ENCODE data around the gene MAB21L2. TPM values are rescaled to one million over a fixed set of nuclear protein-coding genes. Genes with fewer than 3 reads are reported as not detected.
A peak's percentile ranks its signal among the peaks of the same experiment; 100 is the strongest.
"Not testable (repeated sequence)": the region's sequence is repeated elsewhere in the genome, so short reads cannot be mapped to it uniquely, and the experiment has no call there.

MAB21L2 gene
- total RNA-seq (not detected), polyA plus RNA-seq (under 1 TPM in 1 of 2 donors, not detected in 1; 0.08 TPM)

- Mint-ChIP-seq H3K27me3 (no peaks in the 10 kb centered on the region), H3K36me3 (peaks cover 57 to 70% of the 10 kb centered on the region in 2 donors), H3K4me1 (peaks cover 0 to 7% (median 5%) of the 10 kb centered on the region in 4 donors), H3K4me3 (no peak within 1 kb of the TSS), H3K27ac (no peak within 1 kb of the TSS), H3K9me3 (peaks cover 0 to 7% (median 0%) of the 10 kb centered on the region in 8 donors)
- Histone ChIP-seq H3K4me3 (ENCODE audit: low read length in 2 of 2) (no peak within 1 kb of the TSS), H3K4me1 (ENCODE audit: insufficient read depth, low read length) (no peaks in the 10 kb centered on the region), H3K27me3 (ENCODE audit: insufficient read depth, low read length) (no peaks in the 10 kb centered on the region), H3K9me3 (ENCODE audit: control insufficient read depth in 1 of 2, low read length in 2 of 2) (no peaks in the 10 kb centered on the region), H3K36me3 (ENCODE audit: insufficient read depth, low read length) (peaks cover 8% of the 10 kb centered on the region), H3K27ac (ENCODE audit: low read depth, low read length) (no peak within 1 kb of the TSS)
- intact Hi-C loops (cut with micrococcal nuclease) = no loop called here
- ChIA-PET CTCF (ENCODE audit: partially characterized antibody) (no interaction called here), POLR2A (ENCODE audit: partially characterized antibody) (no interaction called here)
- no peak for DNase-seq
Measured at GRCh38 chr4:150582146-150582872, at the start of gene MAB21L2. Gene MAB21L2, plus strand, starts transcription at chr4:150582151. Its CDS starts 879 bp downstream, at chr4:150583030.

- H3K36me3 ChIP-seq (ENCODE audit: insufficient read depth, low read length) = no peaks in the 10 kb centered on the region
- H3K4me3 Mint-ChIP-seq = no peak overlapping the region
- peaks cover 0 to 2% (median 0%) of the 10 kb centered on the region in 8 donors for H3K9me3 Mint-ChIP-seq
- no peaks in the 10 kb centered on the region for H3K27me3 ChIP-seq (ENCODE audit: insufficient read depth, low read length)
- H3K4me3 ChIP-seq (ENCODE audit: low read length in 2 of 2) = no peak overlapping the region
- no peaks in the 10 kb centered on the region for H3K27me3 Mint-ChIP-seq
- H3K4me1 ChIP-seq (ENCODE audit: insufficient read depth, low read length) = no peaks in the 10 kb centered on the region
- ChIA-PET POLR2A (ENCODE audit: partially characterized antibody) (no interaction called here), CTCF (ENCODE audit: partially characterized antibody) (interaction anchor here (1.3 kb wide), 1 partner anchor 8 kb away, joined by 3 read pairs; no protein-coding TSS in a partner anchor)
- DNase-seq = no peak
- H3K4me1 Mint-ChIP-seq = peaks cover 0 to 6% (median 0%) of the 10 kb centered on the region in 4 donors
- intact Hi-C loops (cut with micrococcal nuclease) = no loop called here
- no peaks in the 10 kb centered on the region for H3K9me3 ChIP-seq (ENCODE audit: control insufficient read depth in 1 of 2, low read length in 2 of 2)
- H3K36me3 Mint-ChIP-seq = peaks cover 4 to 20% of the 10 kb centered on the region in 2 donors
- no peak overlapping the region for H3K27ac Mint-ChIP-seq
- H3K27ac ChIP-seq (ENCODE audit: low read depth, low read length) = no peak overlapping the region
Measured at GRCh38 chr4:150533673-150534072, 48.3 kb upstream of the MAB21L2 start.

DNA sequence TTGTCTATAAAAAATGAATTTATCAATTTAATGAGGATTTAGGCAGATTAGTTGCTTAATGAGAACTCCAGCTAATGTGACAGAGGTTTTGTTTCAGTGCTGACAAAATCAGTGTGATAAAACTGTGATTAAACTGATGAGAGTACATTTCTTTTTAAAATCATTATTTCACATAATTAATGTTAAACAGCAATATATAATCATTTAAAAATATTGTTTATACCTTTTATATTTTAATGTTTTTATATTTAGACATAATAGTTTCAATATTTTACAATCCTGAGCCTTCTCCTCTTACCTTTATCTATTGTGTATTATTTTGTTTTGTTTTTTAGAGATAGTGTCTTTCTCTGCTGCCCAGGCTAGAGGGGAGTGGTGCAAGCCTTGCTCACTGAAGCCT is 47.1 kb upstream of the MAB21L2 start:
- no peaks in the 10 kb centered on the region for H3K9me3 ChIP-seq (ENCODE audit: control insufficient read depth in 1 of 2, low read length in 2 of 2)
- no peak for DNase-seq
- no peak overlapping the region for H3K27ac ChIP-seq (ENCODE audit: low read depth, low read length)
- CTCF ChIA-PET (ENCODE audit: partially characterized antibody) = no interaction called here
- POLR2A ChIA-PET (ENCODE audit: partially characterized antibody) = no interaction called here
- Mint-ChIP-seq H3K27ac (peak overlapping the region in 1 of 7 donors; percentile 69), H3K27me3 (no peaks in the 10 kb centered on the region), H3K4me1 (peaks cover 0 to 8% (median 0%) of the 10 kb centered on the region in 4 donors), H3K4me3 (no peak overlapping the region), H3K9me3 (peaks cover 0 to 2% (median 0%) of the 10 kb centered on the region in 8 donors), H3K36me3 (peaks cover 4 to 24% of the 10 kb centered on the region in 2 donors)
- no peaks in the 10 kb centered on the region for H3K36me3 ChIP-seq (ENCODE audit: insufficient read depth, low read length)
- no peaks in the 10 kb centered on the region for H3K27me3 ChIP-seq (ENCODE audit: insufficient read depth, low read length)
- no peak overlapping the region for H3K4me3 ChIP-seq (ENCODE audit: low read length in 2 of 2)
- no peaks in the 10 kb centered on the region for H3K4me1 ChIP-seq (ENCODE audit: insufficient read depth, low read length)
- intact Hi-C loops (cut with micrococcal nuclease) = no loop called here

GRCh38 chr4:150537911-150538310 is 44.0 kb upstream of the MAB21L2 start:
- H3K27ac ChIP-seq (ENCODE audit: low read depth, low read length); H3K9me3 Mint-ChIP-seq; H3K4me1 Mint-ChIP-seq; H3K27me3 Mint-ChIP-seq; DNase-seq; H3K27ac Mint-ChIP-seq; H3K4me1 ChIP-seq (ENCODE audit: insufficient read depth, low read length); H3K27me3 ChIP-seq (ENCODE audit: insufficient read depth, low read length); H3K36me3 ChIP-seq (ENCODE audit: insufficient read depth, low read length); H3K4me3 ChIP-seq (ENCODE audit: low read length in 2 of 2); H3K4me3 Mint-ChIP-seq; H3K9me3 ChIP-seq (ENCODE audit: control insufficient read depth in 1 of 2, low read length in 2 of 2); CTCF ChIA-PET (ENCODE audit: partially characterized antibody); POLR2A ChIA-PET (ENCODE audit: partially characterized antibody); intact Hi-C loops (cut with micrococcal nuclease): not testable (repeated sequence)
- H3K36me3 Mint-ChIP-seq = peaks cover 0 to 13% of the 10 kb centered on the region in 2 donors

DNA sequence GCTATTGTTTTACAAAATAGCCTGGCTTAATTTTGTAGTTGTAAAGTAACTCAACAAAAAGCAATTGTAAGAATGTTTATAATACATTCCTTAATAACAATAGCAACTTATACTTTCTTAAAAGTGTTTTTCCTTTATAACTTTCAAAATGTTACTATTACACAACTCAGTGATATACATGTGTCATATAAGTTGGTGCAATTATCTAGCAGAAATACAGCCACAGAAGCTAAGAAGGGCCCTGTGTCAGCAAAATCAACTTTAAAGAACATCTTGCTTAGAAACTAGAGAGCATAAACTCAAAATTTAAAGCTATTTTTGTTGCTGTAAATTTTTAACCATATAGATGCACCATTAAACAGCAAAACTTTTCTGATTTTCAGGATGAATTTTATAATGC is 41.4 kb upstream of the MAB21L2 start:
- intact Hi-C loops (cut with micrococcal nuclease) = no loop called here
- H3K27ac ChIP-seq (ENCODE audit: low read depth, low read length) = no peak overlapping the region
- peaks cover 0 to 8% (median 4%) of the 10 kb centered on the region in 4 donors for H3K4me1 Mint-ChIP-seq

GRCh38 chr4:150540959-150541360 is 41.0 kb upstream of the MAB21L2 start:
- no peaks in the 10 kb centered on the region for H3K27me3 Mint-ChIP-seq
- POLR2A ChIA-PET (ENCODE audit: partially characterized antibody) = no interaction called here
- no peak overlapping the region for H3K4me3 ChIP-seq (ENCODE audit: low read length in 2 of 2)
- H3K27ac Mint-ChIP-seq = no peak overlapping the region
- H3K27me3 ChIP-seq (ENCODE audit: insufficient read depth, low read length) = no peaks in the 10 kb centered on the region
- H3K4me1 Mint-ChIP-seq = peaks cover 0 to 8% (median 4%) of the 10 kb centered on the region in 4 donors
- intact Hi-C loops (cut with micrococcal nuclease) = no loop called here
- no peaks in the 10 kb centered on the region for H3K9me3 ChIP-seq (ENCODE audit: control insufficient read depth in 1 of 2, low read length in 2 of 2)
- H3K36me3 Mint-ChIP-seq = peaks cover 0 to 13% of the 10 kb centered on the region in 2 donors
- CTCF ChIA-PET (ENCODE audit: partially characterized antibody) = no interaction called here
- no peaks in the 10 kb centered on the region for H3K9me3 Mint-ChIP-seq
- no peak overlapping the region for H3K4me3 Mint-ChIP-seq
- H3K27ac ChIP-seq (ENCODE audit: low read depth, low read length) = no peak overlapping the region
- no peaks in the 10 kb centered on the region for H3K4me1 ChIP-seq (ENCODE audit: insufficient read depth, low read length)
- H3K36me3 ChIP-seq (ENCODE audit: insufficient read depth, low read length) = no peaks in the 10 kb centered on the region
- no peak for DNase-seq

More for the DNA sequence above, 41.4 kb upstream of the MAB21L2 start:
- ChIA-PET CTCF (ENCODE audit: partially characterized antibody) (no interaction called here), POLR2A (ENCODE audit: partially characterized antibody) (no interaction called here)
- no peaks in the 10 kb centered on the region for H3K27me3 ChIP-seq (ENCODE audit: insufficient read depth, low read length)
- Mint-ChIP-seq H3K27me3 (no peaks in the 10 kb centered on the region), H3K9me3 (no peaks in the 10 kb centered on the region), H3K36me3 (peaks cover 0 to 13% of the 10 kb centered on the region in 2 donors), H3K27ac (no peak overlapping the region), H3K4me3 (no peak overlapping the region)
- DNase-seq = no peak
- H3K4me1 ChIP-seq (ENCODE audit: insufficient read depth, low read length) = no peaks in the 10 kb centered on the region
- H3K9me3 ChIP-seq (ENCODE audit: control insufficient read depth in 1 of 2, low read length in 2 of 2) = no peaks in the 10 kb centered on the region
- H3K4me3 ChIP-seq (ENCODE audit: low read length in 2 of 2) = no peak overlapping the region
- H3K36me3 ChIP-seq (ENCODE audit: insufficient read depth, low read length) = no peaks in the 10 kb centered on the region

DNA sequence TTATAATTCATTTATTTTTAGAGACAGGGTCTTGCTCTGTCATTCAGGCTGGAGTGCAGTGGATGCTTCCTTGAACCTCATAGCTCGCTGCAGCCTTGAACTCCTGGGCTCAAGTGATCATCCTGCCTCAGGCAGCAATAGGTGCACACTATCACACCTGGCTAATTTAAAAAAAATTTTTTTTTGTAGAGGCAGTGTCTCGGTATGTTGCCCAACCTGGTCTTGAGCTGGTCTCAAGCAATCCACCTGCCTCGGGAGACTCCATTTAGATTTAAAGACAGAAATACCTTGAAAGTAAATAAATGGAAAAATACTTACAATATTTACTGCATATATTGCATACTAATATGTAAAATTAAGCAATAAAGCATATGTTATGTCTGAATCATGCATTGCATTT is 40.3 kb upstream of the MAB21L2 start:
- no peaks in the 10 kb centered on the region for H3K9me3 ChIP-seq (ENCODE audit: control insufficient read depth in 1 of 2, low read length in 2 of 2)
- ChIA-PET CTCF (ENCODE audit: partially characterized antibody) (interaction anchor here (1.3 kb wide), 1 partner anchor 8 kb away, joined by 3 read pairs; no protein-coding TSS in a partner anchor), POLR2A (ENCODE audit: partially characterized antibody) (no interaction called here)
- no peak for DNase-seq
- H3K27me3 ChIP-seq (ENCODE audit: insufficient read depth, low read length) = no peaks in the 10 kb centered on the region
- Mint-ChIP-seq H3K9me3 (no peaks in the 10 kb centered on the region), H3K4me1 (peaks cover 0 to 7% (median 4%) of the 10 kb centered on the region in 4 donors), H3K27ac (no peak overlapping the region), H3K27me3 (no peaks in the 10 kb centered on the region), H3K36me3 (peaks cover 0 to 13% of the 10 kb centered on the region in 2 donors), H3K4me3 (no peak overlapping the region)
- no peaks in the 10 kb centered on the region for H3K4me1 ChIP-seq (ENCODE audit: insufficient read depth, low read length)
- intact Hi-C loops (cut with micrococcal nuclease) = no loop called here
- H3K36me3 ChIP-seq (ENCODE audit: insufficient read depth, low read length) = no peaks in the 10 kb centered on the region
- no peak overlapping the region for H3K27ac ChIP-seq (ENCODE audit: low read depth, low read length)
- no peak overlapping the region for H3K4me3 ChIP-seq (ENCODE audit: low read length in 2 of 2)
